Measurements from ENCODE around the gene KRT9.
"Not testable (repeated sequence)": the region's sequence is repeated elsewhere in the genome, so short reads cannot be mapped to it uniquely, and the experiment has no call there.

Gene KRT9

GRCh38 chr17:41571561-41572434 lies at the start of gene KRT9:
TSS of gene KRT9 (minus strand) at chr17:41572059. CDS start at chr17:41571992, 67 bp downstream.
- no peak for DNase-seq

- DNase-seq, result not testable (repeated sequence)
Measured at GRCh38 chr17:41621435-41621817, 49.6 kb upstream of the KRT9 start.

GRCh38 chr17:41620583-41621434 lies 49.0 kb upstream of the KRT9 start:
- DNase-seq, result no peak

GRCh38 chr17:41619927-41620582 lies 48.2 kb upstream of the KRT9 start:
- not testable (repeated sequence) for DNase-seq

GRCh38 chr17:41619036-41619926 lies 47.4 kb upstream of the KRT9 start:
- no peak for DNase-seq

GRCh38 chr17:41618341-41619035 lies 46.6 kb upstream of the KRT9 start:
- DNase-seq, result no peak

GRCh38 chr17:41617698-41618097 lies 45.8 kb upstream of the KRT9 start:
- no peak for DNase-seq

GRCh38 chr17:41617136-41617535 lies 45.3 kb upstream of the KRT9 start:
- DNase-seq, result no peak

GRCh38 chr17:41616486-41616885 lies 44.6 kb upstream of the KRT9 start:
- DNase-seq, result not testable (repeated sequence)

- no peak for DNase-seq
Measured at GRCh38 chr17:41615454-41615853, 43.6 kb upstream of the KRT9 start.

- not testable (repeated sequence) for DNase-seq
Measured at GRCh38 chr17:41614767-41615166, 42.9 kb upstream of the KRT9 start.

GRCh38 chr17:41614098-41614497 lies 42.2 kb upstream of the KRT9 start:
- DNase-seq, result no peak

- DNase-seq, result no peak
Measured at GRCh38 chr17:41613277-41614082, 41.6 kb upstream of the KRT9 start.

- DNase-seq, result not testable (repeated sequence)
Measured at GRCh38 chr17:41612376-41613160, 40.7 kb upstream of the KRT9 start, which contains the start of gene KRT16. TSS of gene KRT16 (minus strand) at chr17:41612767. CDS start at chr17:41612688, 79 bp downstream.

GRCh38 chr17:41610965-41611640 lies 39.2 kb upstream of the KRT9 start:
- DNase-seq, result no peak

- not testable (repeated sequence) for DNase-seq
Measured at GRCh38 chr17:41610061-41610517, 38.2 kb upstream of the KRT9 start.

GRCh38 chr17:41606930-41607329 lies 35.1 kb upstream of the KRT9 start:
- DNase-seq, result not testable (repeated sequence)

- DNase-seq, result no peak
Measured at GRCh38 chr17:41602524-41602923, 30.7 kb upstream of the KRT9 start.

GRCh38 chr17:41600318-41600717 lies 28.5 kb upstream of the KRT9 start:
- DNase-seq, result no peak
